ENCODE data around the gene FKBP5.
A peak's percentile ranks its signal among the peaks of the same experiment; 100 is the strongest.
"Not testable (repeated sequence)": the region's sequence is repeated elsewhere in the genome, so short reads cannot be mapped to it uniquely, and the experiment has no call there.

Gene FKBP5

GRCh38 chr6:35678814-35679213, 9.9 kb downstream of the FKBP5 start:
- no peak overlapping the region for H3K4me3 ChIP-seq (ENCODE audit: insufficient read depth, low read depth, low read length, poor library complexity, severe bottlenecking)
- no peak for DNase-seq
- H3K27ac ChIP-seq (ENCODE audit: insufficient read depth, low read length, poor library complexity, severe bottlenecking) = no peak overlapping the region
- no peaks in the 10 kb centered on the region for H3K9me3 ChIP-seq (ENCODE audit: control insufficient read depth, low read length)
- H3K36me3 ChIP-seq (ENCODE audit: control insufficient read depth, insufficient read depth, low read length) = peaks cover 7% of the 10 kb centered on the region
- H3K27me3 ChIP-seq (replicated peaks; ENCODE audit: control insufficient read depth, insufficient read depth, low read length, poor library complexity, severe bottlenecking) = no peaks in the 10 kb centered on the region
- peaks cover 31% of the 10 kb centered on the region for H3K4me1 ChIP-seq (ENCODE audit: control insufficient read depth, insufficient read depth, low read length, poor library complexity, severe bottlenecking)

- Histone ChIP-seq H3K27ac (ENCODE audit: insufficient read depth, low read length, poor library complexity, severe bottlenecking) (peak overlapping the region; percentile 9), H3K27me3 (replicated peaks; ENCODE audit: control insufficient read depth, insufficient read depth, low read length, poor library complexity, severe bottlenecking) (no peaks in the 10 kb centered on the region), H3K4me3 (ENCODE audit: insufficient read depth, low read depth, low read length, poor library complexity, severe bottlenecking) (no peak overlapping the region), H3K4me1 (ENCODE audit: control insufficient read depth, insufficient read depth, low read length, poor library complexity, severe bottlenecking) (peaks cover 31% of the 10 kb centered on the region), H3K36me3 (ENCODE audit: control insufficient read depth, insufficient read depth, low read length) (peaks cover 7% of the 10 kb centered on the region), H3K9me3 (ENCODE audit: control insufficient read depth, low read length) (no peaks in the 10 kb centered on the region)
- no peak for DNase-seq
Observed at GRCh38 chr6:35678021-35678654, 10.6 kb downstream of the FKBP5 start.

GRCh38 chr6:35677456-35677855, 11.3 kb downstream of the FKBP5 start:
- peaks cover 30% of the 10 kb centered on the region for H3K4me1 ChIP-seq (ENCODE audit: control insufficient read depth, insufficient read depth, low read length, poor library complexity, severe bottlenecking)
- DNase-seq = no peak
- peak overlapping the region; percentile 9 for H3K27ac ChIP-seq (ENCODE audit: insufficient read depth, low read length, poor library complexity, severe bottlenecking)

GRCh38 chr6:35675871-35676459, 12.8 kb downstream of the FKBP5 start:
- peaks cover 24% of the 10 kb centered on the region for H3K4me1 ChIP-seq (ENCODE audit: control insufficient read depth, insufficient read depth, low read length, poor library complexity, severe bottlenecking)

More at GRCh38 chr6:35677456-35677855, 11.3 kb downstream of the FKBP5 start:
- H3K4me3 ChIP-seq (ENCODE audit: insufficient read depth, low read depth, low read length, poor library complexity, severe bottlenecking) = no peak overlapping the region
- no peaks in the 10 kb centered on the region for H3K9me3 ChIP-seq (ENCODE audit: control insufficient read depth, low read length)
- no peaks in the 10 kb centered on the region for H3K27me3 ChIP-seq (replicated peaks; ENCODE audit: control insufficient read depth, insufficient read depth, low read length, poor library complexity, severe bottlenecking)
- H3K36me3 ChIP-seq (ENCODE audit: control insufficient read depth, insufficient read depth, low read length) = peaks cover 7% of the 10 kb centered on the region

GRCh38 chr6:35674594-35674993, 14.1 kb downstream of the FKBP5 start:
- Histone ChIP-seq H3K27ac (ENCODE audit: insufficient read depth, low read length, poor library complexity, severe bottlenecking) (peak overlapping the region; percentile 7), H3K36me3 (ENCODE audit: control insufficient read depth, insufficient read depth, low read length) (peaks cover 7% of the 10 kb centered on the region), H3K4me1 (ENCODE audit: control insufficient read depth, insufficient read depth, low read length, poor library complexity, severe bottlenecking) (peaks cover 26% of the 10 kb centered on the region), H3K27me3 (replicated peaks; ENCODE audit: control insufficient read depth, insufficient read depth, low read length, poor library complexity, severe bottlenecking) (no peaks in the 10 kb centered on the region), H3K4me3 (ENCODE audit: insufficient read depth, low read depth, low read length, poor library complexity, severe bottlenecking) (no peak overlapping the region), H3K9me3 (ENCODE audit: control insufficient read depth, low read length) (no peaks in the 10 kb centered on the region)
- no peak for DNase-seq

More at GRCh38 chr6:35675871-35676459, 12.8 kb downstream of the FKBP5 start:
- DNase-seq = no peak
- Histone ChIP-seq H3K36me3 (ENCODE audit: control insufficient read depth, insufficient read depth, low read length) (peaks cover 7% of the 10 kb centered on the region), H3K9me3 (ENCODE audit: control insufficient read depth, low read length) (no peaks in the 10 kb centered on the region), H3K4me3 (ENCODE audit: insufficient read depth, low read depth, low read length, poor library complexity, severe bottlenecking) (no peak overlapping the region), H3K27me3 (replicated peaks; ENCODE audit: control insufficient read depth, insufficient read depth, low read length, poor library complexity, severe bottlenecking) (no peaks in the 10 kb centered on the region), H3K27ac (ENCODE audit: insufficient read depth, low read length, poor library complexity, severe bottlenecking) (no peak overlapping the region)

- no peaks in the 10 kb centered on the region for H3K9me3 ChIP-seq (ENCODE audit: control insufficient read depth, low read length)
- peak overlapping the region; percentile 10 for H3K27ac ChIP-seq (ENCODE audit: insufficient read depth, low read length, poor library complexity, severe bottlenecking)
- H3K27me3 ChIP-seq (replicated peaks; ENCODE audit: control insufficient read depth, insufficient read depth, low read length, poor library complexity, severe bottlenecking) = no peaks in the 10 kb centered on the region
- H3K4me1 ChIP-seq (ENCODE audit: control insufficient read depth, insufficient read depth, low read length, poor library complexity, severe bottlenecking) = peaks cover 29% of the 10 kb centered on the region
- no peak overlapping the region for H3K4me3 ChIP-seq (ENCODE audit: insufficient read depth, low read depth, low read length, poor library complexity, severe bottlenecking)
- no peak for DNase-seq
- no peaks in the 10 kb centered on the region for H3K36me3 ChIP-seq (ENCODE audit: control insufficient read depth, insufficient read depth, low read length)
Observed at GRCh38 chr6:35673755-35674154, 15.0 kb downstream of the FKBP5 start.

GRCh38 chr6:35673284-35673666, 15.4 kb downstream of the FKBP5 start:
- peaks cover 27% of the 10 kb centered on the region for H3K4me1 ChIP-seq (ENCODE audit: control insufficient read depth, insufficient read depth, low read length, poor library complexity, severe bottlenecking)
- DNase-seq; H3K4me3 ChIP-seq (ENCODE audit: insufficient read depth, low read depth, low read length, poor library complexity, severe bottlenecking); H3K36me3 ChIP-seq (ENCODE audit: control insufficient read depth, insufficient read depth, low read length); H3K27ac ChIP-seq (ENCODE audit: insufficient read depth, low read length, poor library complexity, severe bottlenecking); H3K27me3 ChIP-seq (replicated peaks; ENCODE audit: control insufficient read depth, insufficient read depth, low read length, poor library complexity, severe bottlenecking); H3K9me3 ChIP-seq (ENCODE audit: control insufficient read depth, low read length): not testable (repeated sequence)

- not testable (repeated sequence) for H3K27ac ChIP-seq (ENCODE audit: insufficient read depth, low read length, poor library complexity, severe bottlenecking); H3K27me3 ChIP-seq (replicated peaks; ENCODE audit: control insufficient read depth, insufficient read depth, low read length, poor library complexity, severe bottlenecking); H3K36me3 ChIP-seq (ENCODE audit: control insufficient read depth, insufficient read depth, low read length); H3K4me3 ChIP-seq (ENCODE audit: insufficient read depth, low read depth, low read length, poor library complexity, severe bottlenecking); H3K9me3 ChIP-seq (ENCODE audit: control insufficient read depth, low read length); DNase-seq
- peaks cover 29% of the 10 kb centered on the region for H3K4me1 ChIP-seq (ENCODE audit: control insufficient read depth, insufficient read depth, low read length, poor library complexity, severe bottlenecking)
Observed at GRCh38 chr6:35670453-35670852, 18.3 kb downstream of the FKBP5 start.

GRCh38 chr6:35669451-35670045, 19.2 kb downstream of the FKBP5 start:
- Histone ChIP-seq H3K4me3 (ENCODE audit: insufficient read depth, low read depth, low read length, poor library complexity, severe bottlenecking) (peak overlapping the region; percentile 22), H3K27me3 (replicated peaks; ENCODE audit: control insufficient read depth, insufficient read depth, low read length, poor library complexity, severe bottlenecking) (no peaks in the 10 kb centered on the region), H3K27ac (ENCODE audit: insufficient read depth, low read length, poor library complexity, severe bottlenecking) (peak overlapping the region; percentile 57), H3K36me3 (ENCODE audit: control insufficient read depth, insufficient read depth, low read length) (no peaks in the 10 kb centered on the region), H3K4me1 (ENCODE audit: control insufficient read depth, insufficient read depth, low read length, poor library complexity, severe bottlenecking) (peaks cover 35% of the 10 kb centered on the region), H3K9me3 (ENCODE audit: control insufficient read depth, low read length) (no peaks in the 10 kb centered on the region)
- no peak for DNase-seq

- H3K27me3 ChIP-seq (replicated peaks; ENCODE audit: control insufficient read depth, insufficient read depth, low read length, poor library complexity, severe bottlenecking) = no peaks in the 10 kb centered on the region
Observed at GRCh38 chr6:35668744-35669450, 19.8 kb downstream of the FKBP5 start.

More at GRCh38 chr6:35668744-35669450, 19.8 kb downstream of the FKBP5 start:
- peaks cover 39% of the 10 kb centered on the region for H3K4me1 ChIP-seq (ENCODE audit: control insufficient read depth, insufficient read depth, low read length, poor library complexity, severe bottlenecking)
- no peaks in the 10 kb centered on the region for H3K36me3 ChIP-seq (ENCODE audit: control insufficient read depth, insufficient read depth, low read length)
- no peak for DNase-seq
- H3K4me3 ChIP-seq (ENCODE audit: insufficient read depth, low read depth, low read length, poor library complexity, severe bottlenecking) = peak overlapping the region; percentile 22
- peak overlapping the region; percentile 57 for H3K27ac ChIP-seq (ENCODE audit: insufficient read depth, low read length, poor library complexity, severe bottlenecking)
- no peaks in the 10 kb centered on the region for H3K9me3 ChIP-seq (ENCODE audit: control insufficient read depth, low read length)

All from effector memory CD4-positive, alpha-beta T cell (primary cell).